H9 (cell line): ENCODE results near the gene PCCA. TPM values are rescaled to one million over a fixed set of nuclear protein-coding genes. Genes with fewer than 3 reads are reported as not detected.
A peak's percentile ranks its signal among the peaks of the same experiment; 100 is the strongest.

Experiments used
- DNase-seq: peaks from one replicate; pipeline ENCODE4 v3.0.0-alpha.2; 2017
- H2AFZ ChIP-seq: one replicate; pipeline ENCODE4 v1.6.1; 2013; ENCODE audit warnings: mild to moderate bottlenecking, low read length, control low read depth, moderate library complexity
- H2AK5ac ChIP-seq: 2 replicates; pipeline ENCODE4 v1.6.1; 2013; ENCODE audit warnings: low read length, control low read depth, mixed read lengths; ENCODE audit not compliant: insufficient read length
- H2BK120ac ChIP-seq: one replicate; pipeline ENCODE4 v1.6.1; 2013; ENCODE audit warnings: low read depth, mild to moderate bottlenecking, low read length, control low read depth, inconsistent platforms; ENCODE audit not compliant: poor library complexity, severe bottlenecking
- H2BK12ac ChIP-seq: 2 replicates; pipeline ENCODE4 v1.6.1; 2013; ENCODE audit warnings: low read length, control low read depth, mixed read lengths, low read depth; ENCODE audit not compliant: insufficient read length
- H2BK15ac ChIP-seq: 2 replicates; pipeline ENCODE4 v1.6.1; 2013; ENCODE audit warnings: low read depth, low read length, control low read depth
- H2BK20ac ChIP-seq: one replicate; pipeline ENCODE4 v1.6.1; 2013; ENCODE audit warnings: low read depth, mild to moderate bottlenecking, low read length, control low read depth, inconsistent platforms; ENCODE audit not compliant: poor library complexity, severe bottlenecking
- H2BK5ac ChIP-seq: 2 replicates; pipeline ENCODE4 v1.6.1; 2013; ENCODE audit warnings: low read length, control low read depth, mixed read lengths; ENCODE audit not compliant: insufficient read length
- H3K14ac ChIP-seq: 2 replicates; pipeline ENCODE4 v1.6.1; 2013; ENCODE audit warnings: low read length, control low read depth; ENCODE audit not compliant: insufficient read depth
- H3K18ac ChIP-seq: 2 replicates; pipeline ENCODE4 v1.6.1; 2013; ENCODE audit warnings: low read depth, mild to moderate bottlenecking, mixed read lengths, low read length, control low read depth; ENCODE audit not compliant: insufficient read length
- H3K23ac ChIP-seq: 2 replicates; pipeline ENCODE4 v1.6.1; 2013; ENCODE audit warnings: low read length, control low read depth, mixed read lengths, low read depth; ENCODE audit not compliant: insufficient read length
- H3K23me2 ChIP-seq: 2 replicates; pipeline ENCODE4 v1.6.1; 2013; ENCODE audit warnings: low read depth, mild to moderate bottlenecking, mixed read lengths, low read length, control low read depth; ENCODE audit not compliant: insufficient read length, poor library complexity, severe bottlenecking
- H3K27ac ChIP-seq: 2 replicates; pipeline ENCODE4 v1.5.1; 2013; ENCODE audit warnings: low read length, control low read depth, mixed read lengths, low read depth; ENCODE audit not compliant: insufficient read length
- H3K27me3 ChIP-seq: 2 replicates; pipeline ENCODE4 v1.6.1; 2013; ENCODE audit warnings: low read length, control low read depth, inconsistent platforms; ENCODE audit not compliant: insufficient read depth
- H3K4ac ChIP-seq: 2 replicates; pipeline ENCODE4 v1.6.1; 2013; ENCODE audit warnings: low read depth, mild to moderate bottlenecking, control low read depth, inconsistent platforms, low read length, moderate library complexity
- H3K4me1 ChIP-seq: 2 replicates; pipeline ENCODE4 v1.6.1; 2013; ENCODE audit warnings: low read length, control low read depth, inconsistent platforms; ENCODE audit not compliant: insufficient read depth
- H3K4me2 ChIP-seq: 2 replicates; pipeline ENCODE4 v1.6.1; 2013; ENCODE audit warnings: low read length, control low read depth, mixed read lengths; ENCODE audit not compliant: insufficient read length, insufficient read depth
- H3K56ac ChIP-seq: 2 replicates; pipeline ENCODE4 v1.6.1; 2013; ENCODE audit warnings: low read depth, mild to moderate bottlenecking, mixed read lengths, low read length, control low read depth; ENCODE audit not compliant: insufficient read length
- H3K79me1 ChIP-seq: 2 replicates; pipeline ENCODE4 v1.6.1; 2013; ENCODE audit warnings: low read depth, mild to moderate bottlenecking, moderate library complexity, low read length, control low read depth, inconsistent platforms; ENCODE audit not compliant: insufficient read depth, poor library complexity, severe bottlenecking
- H3K79me2 ChIP-seq: 2 replicates; pipeline ENCODE4 v1.6.1; 2013; ENCODE audit warnings: low read length, control low read depth, inconsistent platforms; ENCODE audit not compliant: insufficient read depth
- H3K9ac ChIP-seq: 2 replicates; pipeline ENCODE4 v1.6.1; 2013; ENCODE audit warnings: low read length, control low read depth, mixed read lengths; ENCODE audit not compliant: insufficient read length; ENCODE audit errors: extremely low read depth
- H3K9me3 ChIP-seq: one replicate; pipeline ENCODE4 v1.6.1; 2013; ENCODE audit warnings: low read depth, low read length, inconsistent platforms; ENCODE audit not compliant: control insufficient read depth
- H3T11ph ChIP-seq: one replicate; pipeline ENCODE4 v1.6.1; 2013; ENCODE audit warnings: mild to moderate bottlenecking, low read length, control low read depth, inconsistent platforms
- H4K20me1 ChIP-seq: one replicate; pipeline ENCODE4 v1.6.1; 2013; ENCODE audit not compliant: control insufficient read depth, insufficient read length, insufficient read depth
- H4K5ac ChIP-seq: 2 replicates; pipeline ENCODE4 v1.6.1; 2013; ENCODE audit warnings: low read depth, mild to moderate bottlenecking, mixed read lengths, low read length, control low read depth; ENCODE audit not compliant: insufficient read length
- H4K8ac ChIP-seq: replicated peaks from 2 replicates; pipeline ENCODE4 v1.6.1; 2013; ENCODE audit warnings: low read length, control low read depth, mixed read lengths, low read depth; ENCODE audit not compliant: insufficient read length
- H4K91ac ChIP-seq: 2 replicates; pipeline ENCODE4 v1.6.1; 2013; ENCODE audit warnings: low read depth, mild to moderate bottlenecking, moderate library complexity, mixed read lengths, low read length, control low read depth; ENCODE audit not compliant: insufficient read length
- H3K27ac Mint-ChIP-seq, 3 experiments: 2 replicates in 2 of 3; 3 replicates in 1 of 3; pipeline ENCODE4 v1.8.0; 2020 to 2021; ENCODE audit warnings: mixed read lengths in 3 of 3, mild to moderate bottlenecking in 1 of 3, moderate library complexity in 1 of 3
- H3K27me3 Mint-ChIP-seq: 2 replicates; pipeline ENCODE4 v1.8.0; 2021; ENCODE audit warnings: low read depth, mild to moderate bottlenecking, moderate library complexity, mixed read lengths
- H3K36me3 Mint-ChIP-seq, 3 experiments: 2 replicates in 2 of 3; 3 replicates in 1 of 3; pipeline ENCODE4 v1.8.0; 2020 to 2021; ENCODE audit warnings: low read depth in 3 of 3, mixed read lengths in 3 of 3; ENCODE audit not compliant: insufficient read depth in 1 of 3
- H3K4me1 Mint-ChIP-seq, 2 experiments: 2 replicates each; pipeline ENCODE4 v1.8.0; 2020; ENCODE audit warnings: mixed read lengths in 2 of 2
- H3K4me3 Mint-ChIP-seq, 2 experiments: 2 replicates in 1 of 2; 3 replicates in 1 of 2; pipeline ENCODE4 v1.8.0; 2020 to 2021; ENCODE audit warnings: mild to moderate bottlenecking in 2 of 2, mixed read lengths in 2 of 2, moderate library complexity in 1 of 2
- H3K9me3 Mint-ChIP-seq, 2 experiments: 2 replicates in 1 of 2; 3 replicates in 1 of 2; pipeline ENCODE4 v1.8.0; 2020; ENCODE audit warnings: mild to moderate bottlenecking in 2 of 2, mixed read lengths in 2 of 2, moderate library complexity in 1 of 2
- WGBS: extraction: QIAGEN DNeasy Blood & Tissue Kit; methylation state at CpG from one replicate; pipeline ENCODE4 v1.1.7; 2013; ENCODE audit warnings: missing lambda C conversion rate, low lambda C conversion rate, mixed read lengths; ENCODE audit not compliant: insufficient read length; ENCODE audit errors: extremely low coverage; 5-methylcytosine and 5-hydroxymethylcytosine counted together
- total RNA-seq: library from RNA; stranded (reverse); gene quantifications from 2 replicates; pipeline ENCODE4 v1.2.1, GENCODE V29; 2021
- TF ChIP-seq, protein P1 (sequence below): fragments of 200-600 bp; sonication (generic); conservative IDR thresholded peaks from 3 replicates; pipeline ENCODE4 v1.8.0; 2021; ENCODE audit warnings: antibody characterized with exemption, mild to moderate bottlenecking

Gene PCCA
- total RNA-seq, 1 experiment from 2014 or later = 56.5 TPM

- no peaks in the 10 kb centered on the region for H3K27me3 ChIP-seq
- no peak overlapping the region for H2BK12ac ChIP-seq
- H3K4me1 ChIP-seq = peaks cover 5% of the 10 kb centered on the region
- no peak overlapping the region for H2BK15ac ChIP-seq
- H3K9me3 Mint-ChIP-seq = peaks cover 11 to 12% of the 10 kb centered on the region in 2 experiments
- H2BK20ac ChIP-seq = no peak overlapping the region
- 0 out of 5 replicates have a peak overlapping the region, but pooled peaks of 1 of the 2 experiments have one; percentile 22 for H3K4me3 Mint-ChIP-seq
- no peaks in the 10 kb centered on the region for H3K23me2 ChIP-seq
- no peak overlapping the region for H3K4ac ChIP-seq
- TF ChIP-seq, protein P1, sequence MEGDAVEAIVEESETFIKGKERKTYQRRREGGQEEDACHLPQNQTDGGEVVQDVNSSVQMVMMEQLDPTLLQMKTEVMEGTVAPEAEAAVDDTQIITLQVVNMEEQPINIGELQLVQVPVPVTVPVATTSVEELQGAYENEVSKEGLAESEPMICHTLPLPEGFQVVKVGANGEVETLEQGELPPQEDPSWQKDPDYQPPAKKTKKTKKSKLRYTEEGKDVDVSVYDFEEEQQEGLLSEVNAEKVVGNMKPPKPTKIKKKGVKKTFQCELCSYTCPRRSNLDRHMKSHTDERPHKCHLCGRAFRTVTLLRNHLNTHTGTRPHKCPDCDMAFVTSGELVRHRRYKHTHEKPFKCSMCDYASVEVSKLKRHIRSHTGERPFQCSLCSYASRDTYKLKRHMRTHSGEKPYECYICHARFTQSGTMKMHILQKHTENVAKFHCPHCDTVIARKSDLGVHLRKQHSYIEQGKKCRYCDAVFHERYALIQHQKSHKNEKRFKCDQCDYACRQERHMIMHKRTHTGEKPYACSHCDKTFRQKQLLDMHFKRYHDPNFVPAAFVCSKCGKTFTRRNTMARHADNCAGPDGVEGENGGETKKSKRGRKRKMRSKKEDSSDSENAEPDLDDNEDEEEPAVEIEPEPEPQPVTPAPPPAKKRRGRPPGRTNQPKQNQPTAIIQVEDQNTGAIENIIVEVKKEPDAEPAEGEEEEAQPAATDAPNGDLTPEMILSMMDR = no peak
- H4K20me1 ChIP-seq = no peaks in the 10 kb centered on the region
- no peak overlapping the region for H3K4me2 ChIP-seq
- DNase-seq = no peak
- no peaks in the 10 kb centered on the region for H3K9me3 ChIP-seq
- H3K36me3 Mint-ChIP-seq = peaks cover 18 to 26% (median 20%) of the 10 kb centered on the region in 3 experiments
- H3K27ac Mint-ChIP-seq = peak overlapping the region in 2 of 3 experiments; percentile 25 to 96; a peak in 3 of 7 replicates
- no CpG with 5 or more reads among the region's 2 CpGs for WGBS
- H2AK5ac ChIP-seq = no peak overlapping the region
- H3K56ac ChIP-seq = no peak overlapping the region
- no peak overlapping the region for H2BK5ac ChIP-seq
- no peak overlapping the region for H2BK120ac ChIP-seq
- H4K8ac ChIP-seq = no peak overlapping the region
- no peak overlapping the region for H3K14ac ChIP-seq
- H3K27me3 Mint-ChIP-seq = no peaks in the 10 kb centered on the region
- H3T11ph ChIP-seq = no peak overlapping the region
- H3K23ac ChIP-seq = no peak overlapping the region
- 0 out of 2 replicates have a peak, but pooled peaks cover 4% of the 10 kb centered on the region for H3K79me2 ChIP-seq
- H2AFZ ChIP-seq = no peak overlapping the region
- no peak overlapping the region for H3K18ac ChIP-seq
- no peak overlapping the region for H3K27ac ChIP-seq
- H3K79me1 ChIP-seq = no peaks in the 10 kb centered on the region
- H3K9ac ChIP-seq = no peak overlapping the region
- no peak overlapping the region for H4K91ac ChIP-seq
- H4K5ac ChIP-seq = no peak overlapping the region
- H3K4me1 Mint-ChIP-seq = peaks cover 55 to 60% of the 10 kb centered on the region in 2 experiments
Measured at GRCh38 chr13:100176801-100177400, 88.0 kb downstream of the PCCA start.
